KG1 (cell line): ENCODE measurements around the gene PODN.

Experiments
- DNase-seq: peaks from one replicate; lab custom pipeline; 2025; lab: John Stamatoyannopoulos, UW

PODN gene, protein sequence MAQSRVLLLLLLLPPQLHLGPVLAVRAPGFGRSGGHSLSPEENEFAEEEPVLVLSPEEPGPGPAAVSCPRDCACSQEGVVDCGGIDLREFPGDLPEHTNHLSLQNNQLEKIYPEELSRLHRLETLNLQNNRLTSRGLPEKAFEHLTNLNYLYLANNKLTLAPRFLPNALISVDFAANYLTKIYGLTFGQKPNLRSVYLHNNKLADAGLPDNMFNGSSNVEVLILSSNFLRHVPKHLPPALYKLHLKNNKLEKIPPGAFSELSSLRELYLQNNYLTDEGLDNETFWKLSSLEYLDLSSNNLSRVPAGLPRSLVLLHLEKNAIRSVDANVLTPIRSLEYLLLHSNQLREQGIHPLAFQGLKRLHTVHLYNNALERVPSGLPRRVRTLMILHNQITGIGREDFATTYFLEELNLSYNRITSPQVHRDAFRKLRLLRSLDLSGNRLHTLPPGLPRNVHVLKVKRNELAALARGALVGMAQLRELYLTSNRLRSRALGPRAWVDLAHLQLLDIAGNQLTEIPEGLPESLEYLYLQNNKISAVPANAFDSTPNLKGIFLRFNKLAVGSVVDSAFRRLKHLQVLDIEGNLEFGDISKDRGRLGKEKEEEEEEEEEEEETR

GRCh38 chr1:53061859-53062707 is at the start of gene PODN:
Gene PODN (plus strand): TSS chr1:53062213. CDS start chr1:53069856, 7,643 bp downstream.
- no peak for DNase-seq

- DNase-seq = peak; percentile 68
Measured at GRCh38 chr1:53014791-53015507, 47.1 kb upstream of the PODN start.

DNA sequence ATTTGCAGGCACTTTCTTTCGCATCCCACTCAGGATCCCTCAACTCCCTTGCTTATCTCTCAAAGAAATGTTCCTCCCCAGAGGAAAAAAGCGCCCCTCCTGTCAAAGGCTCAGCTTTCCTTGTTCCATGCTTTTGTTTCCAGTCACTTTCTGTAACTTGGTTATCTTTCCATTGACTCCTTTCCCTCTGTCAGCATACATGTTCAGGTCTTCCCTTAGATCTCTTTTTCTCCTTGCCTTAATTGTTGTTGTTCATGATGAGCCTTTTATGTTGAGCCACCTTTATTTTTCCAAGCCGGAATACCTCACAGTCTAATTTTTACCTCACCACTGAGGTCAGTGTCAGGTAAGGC is 46.5 kb upstream of the PODN start:
- no peak for DNase-seq

GRCh38 chr1:53016705-53017104 is 45.3 kb upstream of the PODN start:
- DNase-seq = no peak

- no peak for DNase-seq
Measured at GRCh38 chr1:53020588-53020987, 41.4 kb upstream of the PODN start.

GRCh38 chr1:53022179-53022578 is 39.8 kb upstream of the PODN start:
- DNase-seq = no peak

DNA sequence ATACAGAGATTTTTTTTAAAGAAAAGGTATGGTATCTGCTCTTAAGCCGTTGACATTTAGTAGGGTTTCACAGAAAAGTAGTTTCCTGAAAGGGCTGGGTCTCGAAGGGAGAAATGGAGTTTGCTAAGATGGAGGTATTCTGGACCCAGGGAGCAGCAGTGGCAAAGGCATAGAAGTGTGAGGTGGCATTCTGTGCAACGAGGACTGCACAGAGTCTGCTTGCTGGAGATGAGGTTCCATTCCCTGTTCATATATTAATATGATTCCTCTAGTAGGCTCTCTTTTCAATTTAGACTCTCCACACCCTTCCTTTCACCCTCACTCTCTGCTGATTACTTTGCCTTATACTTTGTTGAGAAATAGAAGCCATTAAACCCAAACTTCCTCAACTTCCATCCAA is 38.5 kb upstream of the PODN start:
- DNase-seq = no peak

- DNase-seq = no peak
Measured at GRCh38 chr1:53024117-53024516, 37.9 kb upstream of the PODN start.

GRCh38 chr1:53025034-53025768 is 36.8 kb upstream of the PODN start:
- no peak for DNase-seq

- no peak for DNase-seq
Measured at GRCh38 chr1:53025769-53026112, 36.3 kb upstream of the PODN start.

DNA sequence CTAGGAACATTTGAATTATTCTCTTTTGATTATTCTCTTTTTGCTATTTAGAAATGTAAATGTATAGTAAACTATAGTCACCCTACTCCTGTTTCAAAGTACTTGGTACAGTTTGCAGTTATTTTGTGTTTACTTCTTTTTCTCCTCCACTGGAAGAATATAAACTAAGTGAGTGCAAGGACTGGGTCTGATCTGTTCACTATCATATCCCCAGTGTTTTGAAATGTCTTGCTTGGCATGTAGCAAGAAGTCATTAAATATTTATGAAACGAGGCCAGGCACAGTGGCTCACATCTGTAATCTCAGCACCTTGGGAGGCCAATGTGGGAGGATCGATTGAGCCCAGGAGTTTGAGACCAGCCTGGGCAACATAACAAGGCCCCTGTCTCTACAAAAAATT is 35.8 kb upstream of the PODN start:
- no peak for DNase-seq

DNA sequence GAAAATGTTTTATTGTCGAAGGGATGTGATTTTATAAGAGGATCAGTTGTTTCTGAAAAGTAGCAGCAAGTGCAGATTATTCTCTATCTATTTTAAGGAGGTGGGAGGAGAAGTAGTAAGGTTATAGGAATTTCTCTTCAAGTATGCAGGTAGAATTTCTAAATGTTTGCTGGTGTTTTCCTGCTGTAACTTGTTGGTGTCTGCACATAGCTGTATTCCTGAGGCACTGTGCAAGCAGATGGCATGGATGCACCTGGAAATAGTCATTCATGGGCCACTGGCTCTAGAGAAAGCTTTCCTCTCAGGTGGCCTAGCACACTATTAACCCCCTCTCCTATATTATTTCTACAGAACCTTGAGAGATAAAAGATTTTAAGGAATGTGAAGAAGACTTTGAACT is 30.3 kb upstream of the PODN start:
- no peak for DNase-seq

GRCh38 chr1:53037159-53037558 is 24.9 kb upstream of the PODN start:
- no peak for DNase-seq

- DNase-seq = no peak
Measured at GRCh38 chr1:53038566-53038965, 23.4 kb upstream of the PODN start.

- no peak for DNase-seq
Measured at GRCh38 chr1:53043271-53043670, 18.7 kb upstream of the PODN start.

GRCh38 chr1:53044926-53045325 is 17.1 kb upstream of the PODN start:
- DNase-seq = no peak

DNA sequence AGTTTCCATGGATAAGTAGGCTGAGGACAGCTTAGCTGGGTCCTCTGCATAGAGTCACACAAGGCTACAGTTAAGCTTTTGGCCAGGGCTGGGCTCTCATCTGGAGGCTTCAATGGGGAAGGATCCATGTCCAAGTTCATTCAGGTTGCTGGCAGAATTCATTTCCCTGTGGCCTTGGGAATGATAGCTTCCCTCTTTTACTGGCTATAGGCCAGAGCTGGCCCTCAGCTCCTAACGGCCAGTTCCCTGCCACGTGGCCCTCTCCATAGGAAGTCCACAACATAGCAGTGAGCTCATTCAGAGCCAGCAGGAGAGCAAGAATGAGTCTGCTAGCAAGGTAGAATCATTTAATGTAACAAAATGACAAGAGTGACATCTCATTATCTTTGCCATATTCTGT is 15.1 kb upstream of the PODN start:
- no peak for DNase-seq

DNA sequence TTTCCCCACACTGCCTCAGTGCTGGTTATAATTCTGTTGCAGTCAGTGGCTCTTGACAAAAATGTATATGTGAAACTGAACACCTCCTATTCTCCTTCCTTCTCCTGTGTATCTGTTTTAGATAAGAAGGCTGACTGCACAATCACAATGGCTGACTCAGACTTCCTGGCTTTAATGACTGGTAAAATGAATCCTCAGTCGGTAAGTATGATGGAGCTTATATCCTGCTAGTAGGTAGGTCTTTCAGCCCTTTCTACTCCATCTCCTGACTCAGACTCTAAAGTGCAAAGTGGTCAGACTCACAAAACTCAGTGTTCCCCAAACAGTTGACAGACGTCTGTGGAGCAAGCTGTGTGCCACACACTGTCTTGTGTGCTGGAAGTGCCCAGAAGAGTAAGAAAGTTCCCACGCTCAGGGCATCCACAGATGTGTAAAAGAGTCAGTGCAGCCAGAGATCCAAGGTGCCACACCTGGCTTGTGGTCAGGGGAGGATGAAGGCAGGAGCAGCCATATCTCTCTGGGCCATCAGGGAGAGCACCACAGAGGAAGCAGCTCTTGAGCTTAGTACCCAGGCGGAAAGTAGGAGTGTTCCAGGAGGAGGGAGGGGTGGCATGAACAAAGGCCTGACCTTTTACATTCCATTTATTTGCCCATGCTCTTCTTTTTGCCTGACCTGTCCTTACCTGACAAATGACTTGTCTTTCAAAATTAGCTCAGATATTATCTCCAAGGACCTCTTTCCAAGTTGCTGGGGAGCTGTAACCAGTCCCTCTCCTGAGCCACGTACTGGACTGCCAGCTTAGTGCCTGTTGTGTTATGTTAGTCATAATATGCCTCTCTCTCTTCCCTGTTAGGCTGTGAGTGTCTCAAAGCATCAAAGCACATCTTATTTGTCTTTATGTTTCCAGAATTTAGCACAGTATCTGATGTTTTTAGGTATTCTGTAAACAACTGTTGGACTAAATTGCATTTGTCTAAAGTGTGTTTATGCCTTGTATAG is 14.0 kb upstream of the PODN start:
- DNase-seq = no peak

GRCh38 chr1:53048960-53049573 is 12.9 kb upstream of the PODN start:
- DNase-seq = no peak

DNA sequence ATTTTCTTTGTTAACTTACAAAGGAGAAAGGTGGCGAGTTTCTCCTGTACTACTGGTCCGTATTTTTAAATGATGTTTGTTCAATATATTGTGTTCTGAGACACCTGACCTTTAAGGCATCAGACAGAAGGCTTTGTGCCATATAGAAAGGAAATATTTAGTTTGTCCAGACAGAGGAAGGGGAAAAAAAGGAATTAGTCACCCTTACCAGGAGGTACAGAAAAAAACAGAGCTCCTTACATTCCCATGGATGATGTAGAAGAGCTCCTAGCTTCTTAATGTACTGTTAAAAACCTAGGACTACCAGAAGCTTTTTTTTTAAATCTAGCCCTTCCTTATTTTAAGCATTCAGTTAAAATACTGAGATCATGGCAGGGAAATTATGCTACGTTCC is 12.4 kb upstream of the PODN start:
- DNase-seq = no peak
